ENCODE data around the gene ATP8A1.

Gene ATP8A1

GRCh38 chr4:42458657-42459056 is 198.2 kb downstream of the ATP8A1 start:
- DNase-seq = no peak

GRCh38 chr4:42454755-42455420 is 202.0 kb downstream of the ATP8A1 start:
- no peak for DNase-seq

- DNase-seq = no peak
These were observed 203.3 kb downstream of the ATP8A1 start for GRCh38 chr4:42453612-42454011.

- no peak for DNase-seq
These were observed 204.1 kb downstream of the ATP8A1 start for GRCh38 chr4:42452823-42453222.

DNA sequence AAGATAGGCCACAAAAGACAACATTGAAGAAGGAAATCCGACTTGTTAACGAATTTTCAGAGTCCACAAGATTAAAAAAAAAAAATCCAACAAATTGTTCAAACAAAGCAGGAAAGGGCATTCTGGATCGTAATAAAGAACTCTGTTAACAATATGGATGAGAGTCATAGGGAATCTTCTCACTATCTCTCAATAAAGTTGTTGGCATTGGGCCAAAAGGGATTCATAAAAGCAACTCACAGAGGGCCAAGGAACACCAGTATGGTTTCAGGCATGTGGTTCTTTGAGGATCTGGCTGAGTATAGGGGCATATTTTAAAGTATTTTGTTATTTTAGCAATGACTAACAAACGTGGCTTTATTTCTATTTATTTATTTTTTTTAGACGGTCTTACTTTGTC is 210.1 kb downstream of the ATP8A1 start:
- no peak for DNase-seq

DNA sequence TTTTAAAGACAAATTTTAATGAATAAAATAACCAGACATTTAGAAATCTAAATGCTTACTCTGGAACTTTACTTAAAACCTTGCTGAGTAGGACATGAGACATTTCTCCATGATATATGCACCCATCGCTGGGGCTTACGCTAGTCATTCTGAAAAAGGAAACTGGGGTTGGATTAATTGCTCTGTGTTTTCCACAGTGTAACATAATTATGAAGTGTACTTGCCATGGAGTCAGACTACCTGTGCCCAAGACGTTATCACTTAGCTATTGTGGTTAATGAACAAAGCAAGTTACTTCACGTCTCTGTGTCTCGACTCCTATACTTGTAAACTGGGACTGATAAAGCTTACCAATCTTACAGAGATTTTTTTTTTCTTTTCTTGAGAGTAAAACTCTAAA is 211.9 kb downstream of the ATP8A1 start:
- no peak for DNase-seq

- DNase-seq = no peak
These were observed 214.3 kb downstream of the ATP8A1 start for GRCh38 chr4:42442601-42443000.

- DNase-seq = no peak
These were observed 216.8 kb downstream of the ATP8A1 start for GRCh38 chr4:42440083-42440482.

DNA sequence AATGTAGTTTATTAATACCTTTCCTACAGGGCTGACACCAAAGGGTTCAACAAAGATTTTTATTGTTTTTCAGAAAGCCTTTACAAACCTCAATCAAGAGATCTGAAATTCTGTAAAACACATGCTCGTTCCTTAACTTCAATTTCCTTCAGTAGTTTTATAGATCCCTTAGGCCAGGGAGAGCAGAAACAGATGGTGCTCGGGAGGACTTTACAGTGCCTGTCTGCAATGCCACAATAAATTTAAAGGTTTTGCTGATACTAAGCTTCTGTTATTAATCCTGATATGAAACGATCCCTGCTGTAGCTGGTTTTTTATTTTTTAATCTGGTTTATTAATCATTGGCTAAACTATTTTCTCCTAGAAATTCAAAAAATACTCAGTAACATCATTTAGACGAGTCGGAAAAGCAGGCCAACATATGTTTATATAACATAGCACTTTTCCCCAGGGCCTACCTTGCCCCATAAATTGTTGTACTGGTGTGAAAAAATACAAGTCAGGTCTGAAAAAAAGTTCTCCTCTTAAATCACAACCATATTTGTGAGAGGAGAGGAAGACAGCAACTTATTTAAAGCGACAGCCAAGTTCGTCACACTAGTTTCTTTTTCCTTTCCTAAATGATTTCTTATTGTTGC is 219.9 kb downstream of the ATP8A1 start:
- no peak for DNase-seq

GRCh38 chr4:42428036-42428435 is 228.9 kb downstream of the ATP8A1 start:
- no peak for DNase-seq

DNA sequence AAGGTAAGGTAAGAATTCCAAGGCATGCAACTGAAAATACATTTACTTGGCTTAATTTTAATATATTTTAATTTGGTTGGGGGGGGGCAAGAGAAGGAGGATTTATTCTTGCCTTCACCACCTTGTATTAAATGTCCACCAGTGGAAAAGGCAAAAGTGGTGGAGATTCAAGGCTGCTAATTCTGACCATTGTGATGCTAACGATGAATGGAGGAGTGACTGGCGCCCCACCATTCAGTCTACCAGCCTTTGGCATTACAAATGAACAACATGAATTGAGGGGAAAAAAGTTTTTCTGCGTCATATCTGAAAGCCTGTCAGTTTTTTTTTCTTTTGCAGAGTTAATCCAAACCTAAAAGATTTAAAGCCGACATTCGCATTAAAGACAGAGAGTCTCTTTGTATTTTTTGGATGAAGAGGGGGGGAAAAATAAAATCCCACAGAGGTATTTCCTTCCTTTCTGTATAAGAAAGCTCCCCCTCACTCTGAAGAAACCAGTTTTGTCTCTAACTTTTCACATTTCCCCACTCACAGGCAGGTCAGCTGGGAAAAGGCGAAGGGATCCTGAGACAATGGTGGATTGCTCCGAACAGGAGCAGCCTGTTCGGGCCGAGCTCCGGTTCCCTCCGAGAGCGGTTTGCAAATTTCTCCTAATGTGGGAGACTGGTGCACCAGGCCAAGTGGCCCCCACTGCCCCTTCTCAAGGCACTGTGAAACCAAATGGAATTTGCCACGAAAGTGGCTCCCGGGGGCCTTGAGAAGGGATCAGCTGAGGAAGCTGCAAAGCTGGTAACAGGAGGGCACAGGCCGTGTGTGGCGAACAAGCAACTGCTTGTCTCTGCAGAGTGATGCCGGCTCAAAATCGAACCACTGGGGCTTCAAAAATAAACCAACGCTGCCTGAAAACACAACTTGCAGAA is 231.5 kb downstream of the ATP8A1 start:
- DNase-seq = no peak

DNA sequence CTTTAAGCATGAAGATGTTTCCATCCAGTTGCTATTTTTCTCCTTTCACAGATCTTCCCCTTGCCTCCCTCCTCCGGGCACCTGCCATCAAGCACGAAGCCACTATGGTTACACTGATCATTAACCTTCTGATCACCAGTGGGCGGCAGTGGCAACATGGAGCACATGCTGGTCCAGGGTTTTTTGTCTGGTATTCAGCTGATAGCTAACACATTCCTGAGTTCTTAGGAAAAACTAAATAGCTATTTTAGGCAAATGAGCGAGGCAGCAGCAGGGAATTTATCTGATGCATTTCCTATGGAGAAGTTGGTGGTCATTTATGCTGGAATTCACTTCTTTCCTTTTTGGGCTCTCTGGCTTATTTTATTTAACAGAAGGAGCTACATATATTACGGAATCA is 236.8 kb downstream of the ATP8A1 start:
- no peak for DNase-seq

GRCh38 chr4:42417550-42417949 is 239.4 kb downstream of the ATP8A1 start:
- DNase-seq = no peak

DNA sequence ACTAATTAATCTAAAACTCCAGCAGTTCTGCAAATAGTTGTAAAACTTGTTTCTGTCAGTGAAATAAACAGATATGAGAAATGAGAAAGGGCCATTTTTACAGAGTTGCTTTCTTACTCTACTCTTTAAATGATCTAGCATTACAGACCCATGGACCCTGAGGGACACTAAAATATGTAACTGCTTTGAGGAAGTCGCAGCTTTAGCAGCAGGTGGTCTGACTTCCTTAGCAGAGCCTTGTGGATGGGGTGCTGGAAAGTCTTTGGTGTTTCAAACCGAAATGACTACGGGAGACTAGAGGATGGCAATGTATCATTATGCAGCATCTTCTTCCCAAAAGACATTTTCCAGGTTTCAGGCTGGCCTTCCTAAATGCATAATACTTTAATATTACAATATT is 240.9 kb downstream of the ATP8A1 start:
- DNase-seq = no peak

DNA sequence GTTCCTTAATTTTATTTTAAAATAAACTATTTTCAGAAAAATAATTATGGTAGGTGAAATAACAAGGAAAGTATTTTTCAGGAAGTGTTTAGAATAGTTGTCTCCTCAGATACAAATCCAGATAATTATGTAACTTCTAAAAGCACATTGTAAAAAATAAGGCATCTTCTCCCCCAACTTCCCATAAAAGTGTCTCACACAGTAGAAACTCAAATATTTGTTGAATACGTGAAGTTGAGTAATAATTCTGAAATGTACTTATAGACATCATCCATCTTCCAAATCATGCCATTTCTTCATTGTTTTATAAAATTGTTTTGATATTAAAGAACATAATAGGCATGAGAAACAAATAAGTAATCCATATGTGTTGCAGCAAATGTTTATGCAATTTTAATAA is 241.6 kb downstream of the ATP8A1 start:
- DNase-seq = no peak

- DNase-seq = no peak
These were observed 244.7 kb downstream of the ATP8A1 start for GRCh38 chr4:42412251-42412650.

DNA sequence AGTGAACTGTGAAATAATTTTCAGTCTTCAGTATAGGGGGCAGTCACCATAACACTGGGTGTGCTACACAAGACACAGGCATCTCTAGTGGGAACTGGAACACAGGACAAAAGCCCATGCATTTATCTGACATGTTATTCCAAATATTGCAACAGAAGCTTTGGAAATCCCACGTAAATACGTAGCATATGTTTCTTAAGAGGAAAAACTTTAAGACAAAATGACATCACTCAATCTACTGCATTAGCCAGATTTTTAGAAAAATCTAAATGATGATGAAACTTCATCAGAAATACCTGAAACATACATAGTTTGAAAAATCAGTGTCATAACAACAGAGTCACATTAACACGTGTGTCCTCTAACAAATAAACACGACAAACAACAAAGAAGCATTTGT is 245.1 kb downstream of the ATP8A1 start:
- DNase-seq = no peak

- no peak for DNase-seq
These were observed 246.5 kb downstream of the ATP8A1 start for GRCh38 chr4:42410446-42410845.

DNA sequence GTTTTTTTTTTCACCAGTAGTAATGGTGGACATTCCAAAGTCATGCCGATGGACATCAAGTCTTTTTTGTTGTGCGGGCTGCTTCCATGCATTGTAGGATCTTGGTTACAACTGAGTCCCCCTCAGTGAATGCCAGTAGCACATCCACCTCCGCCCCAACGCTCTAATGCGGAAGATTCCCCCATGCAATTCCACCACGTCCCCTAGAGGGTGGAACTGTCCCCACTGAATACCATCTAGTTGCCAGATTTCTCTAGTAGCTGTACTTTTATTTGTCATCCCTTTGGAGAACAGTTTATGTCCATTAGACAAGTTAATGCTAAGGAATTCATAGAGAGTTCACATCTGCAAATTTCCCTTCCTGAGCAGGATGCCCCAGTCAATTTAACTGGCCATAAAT is 252.9 kb downstream of the ATP8A1 start:
- no peak for DNase-seq

GRCh38 chr4:42401171-42401570 is 255.7 kb downstream of the ATP8A1 start:
- no peak for DNase-seq

DNA sequence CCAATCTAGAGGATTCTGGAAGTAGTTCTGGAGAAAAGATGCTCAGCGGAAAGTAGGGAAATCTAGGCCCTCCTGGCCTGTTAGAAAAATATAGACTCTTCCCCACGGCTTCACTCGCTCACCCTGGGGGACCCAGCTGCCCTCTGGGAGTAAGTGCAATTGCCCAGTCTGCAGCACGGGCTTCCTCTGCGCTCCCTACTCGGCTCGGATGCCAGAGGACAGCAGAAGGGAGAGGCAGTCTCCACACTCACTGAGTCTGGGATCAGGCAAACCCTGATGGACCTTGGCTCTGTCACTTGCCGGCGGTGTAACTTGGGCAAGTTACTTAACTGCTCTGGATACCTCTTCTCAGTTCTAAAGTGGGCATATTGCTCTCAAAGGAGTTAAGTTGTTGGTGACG is 257.5 kb downstream of the ATP8A1 start:
- no peak for DNase-seq

GRCh38 chr4:42398871-42399331 is 258.0 kb downstream of the ATP8A1 start:
- DNase-seq = no peak

DNA sequence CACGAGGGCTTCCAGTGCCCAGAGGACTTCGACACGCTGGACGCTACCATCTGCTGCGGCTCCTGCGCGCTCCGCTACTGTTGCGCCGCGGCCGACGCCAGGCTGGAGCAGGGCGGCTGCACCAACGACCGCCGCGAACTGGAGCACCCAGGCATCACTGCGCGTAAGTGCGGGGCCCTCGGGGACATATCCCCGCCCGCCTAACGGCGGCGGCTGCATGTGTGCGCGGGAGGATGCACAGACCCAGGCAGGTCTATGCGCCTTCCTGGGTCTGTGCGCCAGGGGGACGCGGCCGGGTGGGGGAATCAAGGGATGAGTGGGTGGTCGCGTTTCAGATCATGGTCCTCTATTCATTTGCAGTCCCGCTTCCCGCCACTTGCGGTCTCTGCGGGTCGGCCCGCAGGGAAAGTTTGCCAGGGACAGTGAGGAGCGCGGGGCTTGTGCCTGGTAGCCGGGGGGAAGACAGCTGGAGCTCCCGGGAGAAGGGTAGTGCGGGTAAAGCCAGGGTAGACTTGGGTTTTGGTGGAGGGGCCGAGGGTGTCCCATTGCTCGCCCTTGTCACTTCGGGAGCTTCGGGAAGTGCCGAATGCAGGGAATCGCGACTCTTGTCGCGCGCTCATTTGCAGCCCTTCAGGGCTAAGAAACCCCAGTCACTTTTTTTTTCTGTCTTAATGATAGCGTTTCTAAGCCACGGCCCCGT is 258.6 kb downstream of the ATP8A1 start:
- DNase-seq = no peak
